ENCODE results near the gene CACNA1H. TPM values are rescaled to one million over a fixed set of nuclear protein-coding genes. Genes with fewer than 3 reads are reported as not detected.

The CACNA1H gene
- total RNA-seq, 4 donors from 2014 or later, result 17.0 to 63.6 (median 39.5) TPM

- no peaks in the 10 kb centered on the region for H3K36me3 ChIP-seq
- no peak overlapping the region for H3K4me3 ChIP-seq
- TF ChIP-seq POLR2A (IDR thresholded peaks at IDR 0.05), result no peak
- TF ChIP-seq POLR2AphosphoS5 (IDR thresholded peaks at IDR 0.05), result no peak
- no peak for TF ChIP-seq EP300 (IDR thresholded peaks at IDR 0.05; ENCODE audit: low read depth)
- no peak for TF ChIP-seq CTCF (IDR thresholded peaks at IDR 0.05)
- 79 to 81% methylated on average over 7 to 23 of the region's 23 CpGs for WGBS, 2 donors (ENCODE audit: low coverage in 1 of 2)
- peaks cover 31% of the 10 kb centered on the region for H3K27me3 ChIP-seq
- H3K4me1 ChIP-seq, result no peaks in the 10 kb centered on the region
- no peaks in the 10 kb centered on the region for H3K9me3 ChIP-seq
- H3K27ac ChIP-seq, result no peak overlapping the region
- intact Hi-C loops (cut with DNase I; ENCODE audit: low total_unique reads), result no loop called here
- no peak for DNase-seq
- in situ Hi-C loops (cut with MboI; ENCODE audit: low pct_ligation_motif_present in 1 of 4, low pct_unique_long_range_greater_than_20kb in 1 of 4, low sequenced_read_pairs in 3 of 4), result no loop called here
Measured at GRCh38 chr16:1140582-1141162, 12.2 kb upstream of the CACNA1H start.

- H3K27ac ChIP-seq, result no peak overlapping the region
- H3K36me3 ChIP-seq, result no peaks in the 10 kb centered on the region
- peaks cover 26% of the 10 kb centered on the region for H3K27me3 ChIP-seq
- in situ Hi-C loops (cut with MboI; ENCODE audit: low pct_ligation_motif_present in 1 of 4, low pct_unique_long_range_greater_than_20kb in 1 of 4, low sequenced_read_pairs in 3 of 4) (no loop called here), intact Hi-C loops (cut with DNase I; ENCODE audit: low total_unique reads) (no loop called here)
- H3K4me3 ChIP-seq, result no peak overlapping the region
- no peaks in the 10 kb centered on the region for H3K9me3 ChIP-seq
- WGBS, 2 donors (ENCODE audit: low coverage in 1 of 2), result 6 to 44% methylated on average over 4 to 8 of the region's 8 CpGs
- DNase-seq, result no peak
- TF ChIP-seq EP300 (IDR thresholded peaks at IDR 0.05; ENCODE audit: low read depth) (no peak), CTCF (IDR thresholded peaks at IDR 0.05) (no peak), POLR2AphosphoS5 (IDR thresholded peaks at IDR 0.05) (no peak), POLR2A (IDR thresholded peaks at IDR 0.05) (no peak)
- H3K4me1 ChIP-seq, result no peaks in the 10 kb centered on the region
Measured at GRCh38 chr16:1141191-1141590, 11.7 kb upstream of the CACNA1H start.

- intact Hi-C loops (cut with DNase I; ENCODE audit: low total_unique reads) (no loop called here), in situ Hi-C loops (cut with MboI; ENCODE audit: low pct_ligation_motif_present in 1 of 4, low pct_unique_long_range_greater_than_20kb in 1 of 4, low sequenced_read_pairs in 3 of 4) (no loop called here)
- H3K27me3 ChIP-seq, result peaks cover 22% of the 10 kb centered on the region
- 63% methylated on average over 4 of the region's 8 CpGs; no CpG with 5 or more reads in 1 of the 2 donors for WGBS, 2 donors (ENCODE audit: low coverage in 1 of 2)
- no peak for DNase-seq
- no peaks in the 10 kb centered on the region for H3K9me3 ChIP-seq
- no peaks in the 10 kb centered on the region for H3K4me1 ChIP-seq
- TF ChIP-seq EP300 (IDR thresholded peaks at IDR 0.05; ENCODE audit: low read depth) (no peak), CTCF (IDR thresholded peaks at IDR 0.05) (no peak), POLR2A (IDR thresholded peaks at IDR 0.05) (no peak), POLR2AphosphoS5 (IDR thresholded peaks at IDR 0.05) (no peak)
- H3K36me3 ChIP-seq, result no peaks in the 10 kb centered on the region
- H3K4me3 ChIP-seq, result no peak overlapping the region
- no peak overlapping the region for H3K27ac ChIP-seq
Measured at GRCh38 chr16:1141716-1142115, 11.2 kb upstream of the CACNA1H start.

- TF ChIP-seq EP300 (IDR thresholded peaks at IDR 0.05; ENCODE audit: low read depth) (no peak), CTCF (IDR thresholded peaks at IDR 0.05) (no peak), POLR2AphosphoS5 (IDR thresholded peaks at IDR 0.05) (no peak), POLR2A (IDR thresholded peaks at IDR 0.05) (no peak)
- peaks cover 18% of the 10 kb centered on the region for H3K27me3 ChIP-seq
- no peaks in the 10 kb centered on the region for H3K36me3 ChIP-seq
- WGBS, 2 donors (ENCODE audit: low coverage in 1 of 2), result 74% methylated on average over 19 of the region's 19 CpGs; no CpG with 5 or more reads in 1 of the 2 donors
- intact Hi-C loops (cut with DNase I; ENCODE audit: low total_unique reads) (no loop called here), in situ Hi-C loops (cut with MboI; ENCODE audit: low pct_ligation_motif_present in 1 of 4, low pct_unique_long_range_greater_than_20kb in 1 of 4, low sequenced_read_pairs in 3 of 4) (no loop called here)
- no peak overlapping the region for H3K4me3 ChIP-seq
- no peak overlapping the region for H3K27ac ChIP-seq
- DNase-seq, result no peak
- H3K9me3 ChIP-seq, result no peaks in the 10 kb centered on the region
- no peaks in the 10 kb centered on the region for H3K4me1 ChIP-seq
Measured at GRCh38 chr16:1142911-1143310, 10.0 kb upstream of the CACNA1H start.
